GM06990 (cell line): ENCODE data around the gene GRHL1.

Source experiments
- DNase-seq: peaks from one replicate; pipeline ENCODE4 v3.0.0-alpha.2; 2011; ENCODE audit not compliant: insufficient read length; ENCODE audit errors: extremely low read depth
- H3K27me3 ChIP-seq: replicated peaks from 2 replicates; pipeline ENCODE4 v1.6.0; 2011; ENCODE audit warnings: low read length; ENCODE audit not compliant: control insufficient read depth, insufficient read depth
- H3K36me3 ChIP-seq: 2 replicates; pipeline ENCODE4 v1.5.1; 2011; ENCODE audit warnings: low read length; ENCODE audit not compliant: control insufficient read depth, insufficient read depth
- H3K4me3 ChIP-seq: replicated peaks from 2 replicates; pipeline ENCODE4 v1.5.1; 2011; ENCODE audit warnings: low read depth, mild to moderate bottlenecking, control low read depth, low read length
- CTCF ChIP-seq: IDR thresholded peaks from 2 replicates; pipeline ENCODE4 v1.5.1; 2011; ENCODE audit warnings: low read length, control low read depth, mild to moderate bottlenecking, inconsistent platforms; ENCODE audit not compliant: insufficient read depth, poor library complexity, severe bottlenecking

Gene GRHL1

GRCh38 chr2:10022445-10022844 is 71.0 kb downstream of the GRHL1 start:
- no peaks in the 10 kb centered on the region for H3K36me3 ChIP-seq

GRCh38 chr2:10022966-10023662 is 71.6 kb downstream of the GRHL1 start:
- H3K27me3 ChIP-seq, result no peaks in the 10 kb centered on the region; the same call in 1 of the 2 replicates
- H3K36me3 ChIP-seq, result no peaks in the 10 kb centered on the region
- TF ChIP-seq CTCF, result peak; percentile 17
- DNase-seq, result no peak
- H3K4me3 ChIP-seq, result no peak overlapping the region

More at GRCh38 chr2:10022445-10022844, 71.0 kb downstream of the GRHL1 start:
- Histone ChIP-seq H3K27me3 (no peaks in the 10 kb centered on the region; the same call in 1 of the 2 replicates), H3K4me3 (no peak overlapping the region)
- TF ChIP-seq CTCF, result no peak
- no peak for DNase-seq

DNA sequence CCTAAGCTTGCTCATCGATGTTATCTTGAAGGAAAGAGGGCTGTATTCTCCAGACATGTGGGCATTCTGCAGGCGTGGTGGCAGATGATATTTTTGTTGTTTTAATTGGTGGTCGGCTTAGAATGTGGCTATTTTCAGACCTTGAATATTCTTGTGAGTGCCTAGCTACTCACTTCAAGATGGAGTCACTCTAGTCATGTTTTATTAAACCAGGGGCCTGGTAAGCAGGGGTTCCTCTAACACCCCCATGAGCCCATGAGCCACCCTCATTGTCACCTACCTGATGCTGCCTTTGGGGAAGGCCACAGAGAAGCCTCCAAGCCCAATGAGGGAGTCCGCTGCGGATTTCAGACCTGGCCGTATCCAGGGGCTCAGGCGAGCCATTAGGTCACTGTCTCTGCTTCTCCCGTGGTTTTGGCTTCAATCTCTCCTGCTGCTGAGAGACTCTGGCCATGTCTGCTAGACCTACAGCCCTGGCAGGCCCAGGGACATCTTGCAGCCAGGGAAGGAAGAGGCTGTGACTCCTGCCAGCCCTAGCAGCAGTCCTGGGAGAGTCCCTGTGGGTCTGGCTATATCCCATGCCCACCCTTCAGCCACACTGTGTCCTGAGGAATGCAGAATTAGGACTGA is 75.6 kb downstream of the GRHL1 start:
- no peaks in the 10 kb centered on the region for H3K36me3 ChIP-seq
- no peak for DNase-seq
- no peak for TF ChIP-seq CTCF
- H3K4me3 ChIP-seq, result no peak overlapping the region
- H3K27me3 ChIP-seq, result no peaks in the 10 kb centered on the region

- DNase-seq, result no peak
- H3K4me3 ChIP-seq, result no peak overlapping the region
- H3K27me3 ChIP-seq, result no peaks in the 10 kb centered on the region
- no peaks in the 10 kb centered on the region for H3K36me3 ChIP-seq
- TF ChIP-seq CTCF, result no peak
Observed at GRCh38 chr2:10027660-10028330, 76.3 kb downstream of the GRHL1 start.

DNA sequence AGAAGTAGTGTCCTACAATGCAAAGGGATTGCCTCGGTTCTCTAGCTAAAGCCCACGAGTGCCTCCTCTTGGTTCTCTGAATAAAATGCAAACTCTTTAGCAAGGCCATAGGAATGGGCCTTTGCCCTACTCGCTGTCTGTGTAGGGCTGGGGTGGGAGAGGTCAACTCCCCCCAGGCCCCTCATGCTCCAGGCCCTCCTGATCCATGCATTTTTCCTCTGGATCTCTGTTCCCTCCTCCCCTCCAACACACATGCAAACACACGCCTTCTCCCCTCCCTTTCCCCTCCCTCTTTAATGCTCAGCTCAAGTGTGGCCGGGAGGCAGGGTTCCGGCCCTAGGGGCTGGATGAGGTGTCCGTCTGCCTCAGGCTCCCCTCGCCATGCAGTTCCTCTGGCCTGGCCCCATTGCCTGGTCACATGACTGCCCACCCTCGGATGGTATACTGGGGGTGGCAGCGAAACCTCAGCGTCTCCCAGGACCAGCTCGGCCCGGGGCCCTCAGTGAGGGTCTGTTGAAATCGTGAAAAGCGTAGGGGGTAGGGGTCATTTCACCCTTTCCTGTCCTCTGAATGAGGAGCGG is 77.0 kb downstream of the GRHL1 start:
- no peaks in the 10 kb centered on the region for H3K27me3 ChIP-seq
- no peaks in the 10 kb centered on the region for H3K36me3 ChIP-seq
- DNase-seq, result no peak
- TF ChIP-seq CTCF, result peak; percentile 34
- H3K4me3 ChIP-seq, result no peak overlapping the region
